Transverse colon (tissue), 4 donors: ENCODE measurements around the gene LIPK.
A peak's percentile ranks its signal among the peaks of the same experiment; 100 is the strongest.

Experiments used
- CTCF ChIP-seq, 5 experiments: fragments of 200-600 bp in 3 of 5; fragments of 450-650 bp in 2 of 5; sonication (generic) in 3 of 5; IDR thresholded peaks; 1 replicate in 2 of 5; 2 replicates in 3 of 5; pipeline ENCODE4 v1.5.1; 2016 to 2017; ENCODE audit warnings: antibody characterized with exemption in 5 of 5, inconsistent platforms in 3 of 5, mild to moderate bottlenecking in 2 of 5, moderate library complexity in 1 of 5
- EP300 ChIP-seq: sonication (generic); formaldehyde crosslinking; IDR thresholded peaks from one replicate; pipeline ENCODE4 v1.6.1; 2017; ENCODE audit warnings: antibody characterized with exemption, low read depth
- POLR2A ChIP-seq: fragments of 450-650 bp; IDR thresholded peaks from one replicate; pipeline ENCODE4 v1.6.1; 2016; ENCODE audit warnings: antibody characterized with exemption, mild to moderate bottlenecking, moderate library complexity
- POLR2AphosphoS5 ChIP-seq, 3 donors: sonication (generic); formaldehyde crosslinking; IDR thresholded peaks; one replicate each; pipeline ENCODE4 v1.6.1; 2016; ENCODE audit warnings: antibody characterized with exemption in 3 of 3

- TF ChIP-seq CTCF (IDR thresholded peaks at IDR 0.05), result no peak
- TF ChIP-seq POLR2A, result no peak
- TF ChIP-seq EP300, result no peak
- peak in 2 of 3 donors; percentile 71 to 76 for TF ChIP-seq POLR2AphosphoS5 (IDR thresholded peaks at IDR 0.05)
Observed at GRCh38 chr10:88702848-88703597, 3.0 kb upstream of the LIPK start.
